HG03108 (cell line): ENCODE results near the gene WWC2.
A peak's percentile ranks its signal among the peaks of the same experiment; 100 is the strongest.

Experiments
- ATAC-seq: cut with Tn5 transposase; IDR thresholded peaks from one replicate; pipeline ENCODE4 v1.9.1; 2021; ENCODE audit warnings: moderate library complexity; ENCODE audit not compliant: unreplicated experiment

Gene WWC2

DNA sequence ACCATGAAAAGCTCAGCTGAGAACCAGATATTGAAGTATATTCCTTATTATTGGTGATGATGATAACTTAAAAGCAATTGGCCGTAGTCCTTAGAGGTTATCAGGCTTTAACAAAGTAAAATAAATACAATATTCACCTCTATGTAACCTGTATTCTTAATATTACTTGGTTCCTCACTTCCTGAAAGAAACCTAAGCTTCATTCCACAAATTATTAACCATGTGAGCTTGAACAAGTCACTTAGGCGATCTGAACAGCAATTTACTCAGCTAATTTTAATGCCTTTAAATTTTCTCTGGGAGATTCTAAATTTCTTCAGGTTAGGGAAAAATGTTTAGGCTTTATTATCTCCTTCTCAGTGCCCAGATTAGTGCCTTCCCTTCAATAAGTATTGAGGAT lies 151.8 kb downstream of the WWC2 start:
- no peak for ATAC-seq

DNA sequence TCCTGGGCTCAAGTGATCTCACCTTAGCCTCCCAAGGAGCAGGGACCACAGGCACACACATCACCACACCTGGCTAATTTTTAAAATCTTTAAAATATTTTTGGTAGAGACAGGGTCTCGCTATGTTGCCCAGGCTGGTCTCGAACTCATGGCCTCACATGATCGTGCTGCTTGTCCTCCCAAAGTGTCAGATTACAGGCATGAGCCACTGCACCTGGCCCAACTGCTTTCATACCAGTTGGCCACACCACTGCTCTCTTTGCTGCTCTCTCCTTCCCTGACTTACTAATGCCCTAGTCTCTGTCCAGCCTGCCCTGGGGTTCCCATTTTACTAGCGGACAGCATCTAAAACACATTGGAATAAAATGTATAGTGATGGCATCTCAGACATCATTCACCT lies 153.9 kb downstream of the WWC2 start:
- no peak for ATAC-seq

- no peak for ATAC-seq
Measured at GRCh38 chr4:183253451-183253850, 154.4 kb downstream of the WWC2 start.

- ATAC-seq: no peak
Measured at GRCh38 chr4:183254162-183254561, 155.1 kb downstream of the WWC2 start.

DNA sequence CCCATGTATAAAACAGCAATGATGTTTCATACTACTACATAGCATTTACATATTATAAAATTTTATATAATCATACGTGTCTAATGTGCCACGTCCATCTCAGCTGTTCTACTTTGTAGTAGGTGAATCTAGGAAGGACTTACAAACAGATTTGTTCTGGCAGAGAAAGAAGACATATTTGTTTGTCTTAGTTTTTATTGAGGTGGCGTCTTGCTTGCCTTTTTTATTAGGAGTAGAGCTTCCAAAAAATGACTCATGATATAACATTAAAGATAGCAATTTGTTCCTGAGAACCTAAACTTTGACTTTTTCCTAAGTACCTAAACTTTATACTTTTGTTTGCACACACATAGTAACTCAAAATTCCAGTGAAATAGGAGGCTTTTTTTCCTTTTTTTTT lies 156.4 kb downstream of the WWC2 start:
- ATAC-seq: no peak

GRCh38 chr4:183256343-183256742 lies 157.3 kb downstream of the WWC2 start:
- no peak for ATAC-seq

GRCh38 chr4:183256756-183257385 lies 157.8 kb downstream of the WWC2 start:
- ATAC-seq: peak; percentile 60

DNA sequence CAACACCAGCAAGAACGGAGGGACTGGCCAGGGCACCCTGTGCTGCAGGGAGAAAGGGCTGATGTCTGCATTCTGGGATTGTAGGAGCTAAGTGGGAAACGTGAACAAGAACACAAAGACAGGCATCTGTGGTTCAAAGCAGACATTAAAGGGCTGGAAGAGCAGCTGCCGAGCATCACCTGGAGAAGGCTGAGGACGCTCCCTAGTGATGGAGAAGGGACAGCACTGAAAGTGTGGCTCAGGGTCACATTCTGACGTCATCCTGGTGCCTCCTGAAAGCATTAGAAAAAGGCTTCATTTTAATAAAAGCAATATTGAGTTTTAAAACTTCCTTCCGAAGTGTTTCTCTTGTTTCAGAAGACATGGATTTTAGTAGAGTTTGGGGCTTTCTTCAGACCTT lies 158.8 kb downstream of the WWC2 start:
- ATAC-seq: no peak

DNA sequence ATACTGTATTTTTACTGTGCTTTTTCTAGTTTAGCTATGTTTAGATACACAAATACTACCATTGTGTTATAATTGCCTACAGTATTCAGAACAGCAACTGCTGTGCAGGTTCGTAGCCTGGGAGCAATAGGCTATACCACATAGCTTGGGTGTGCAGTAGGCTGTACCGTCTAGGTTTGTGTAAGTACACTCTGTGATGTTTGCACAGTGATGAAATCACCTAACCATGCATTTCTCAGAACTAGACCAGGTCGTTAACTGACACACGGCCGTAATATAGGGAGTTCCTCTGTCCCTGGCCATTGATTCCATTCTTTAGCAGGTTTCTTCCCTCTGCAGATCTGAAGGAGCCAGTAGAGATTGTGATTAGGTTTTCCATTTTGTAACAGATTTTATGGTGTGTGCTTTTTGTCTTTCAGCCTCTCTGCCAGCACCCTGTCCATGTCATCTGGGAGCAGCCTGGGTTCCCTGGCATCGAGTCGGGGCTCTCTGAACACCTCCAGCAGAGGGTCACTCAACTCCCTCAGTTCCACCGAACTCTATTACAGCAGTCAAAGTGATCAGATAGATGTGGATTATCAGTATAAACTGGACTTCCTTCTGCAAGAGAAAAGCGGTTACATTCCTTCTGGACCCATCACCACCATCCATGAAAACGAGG lies 161.6 kb downstream of the WWC2 start:
- ATAC-seq: no peak

DNA sequence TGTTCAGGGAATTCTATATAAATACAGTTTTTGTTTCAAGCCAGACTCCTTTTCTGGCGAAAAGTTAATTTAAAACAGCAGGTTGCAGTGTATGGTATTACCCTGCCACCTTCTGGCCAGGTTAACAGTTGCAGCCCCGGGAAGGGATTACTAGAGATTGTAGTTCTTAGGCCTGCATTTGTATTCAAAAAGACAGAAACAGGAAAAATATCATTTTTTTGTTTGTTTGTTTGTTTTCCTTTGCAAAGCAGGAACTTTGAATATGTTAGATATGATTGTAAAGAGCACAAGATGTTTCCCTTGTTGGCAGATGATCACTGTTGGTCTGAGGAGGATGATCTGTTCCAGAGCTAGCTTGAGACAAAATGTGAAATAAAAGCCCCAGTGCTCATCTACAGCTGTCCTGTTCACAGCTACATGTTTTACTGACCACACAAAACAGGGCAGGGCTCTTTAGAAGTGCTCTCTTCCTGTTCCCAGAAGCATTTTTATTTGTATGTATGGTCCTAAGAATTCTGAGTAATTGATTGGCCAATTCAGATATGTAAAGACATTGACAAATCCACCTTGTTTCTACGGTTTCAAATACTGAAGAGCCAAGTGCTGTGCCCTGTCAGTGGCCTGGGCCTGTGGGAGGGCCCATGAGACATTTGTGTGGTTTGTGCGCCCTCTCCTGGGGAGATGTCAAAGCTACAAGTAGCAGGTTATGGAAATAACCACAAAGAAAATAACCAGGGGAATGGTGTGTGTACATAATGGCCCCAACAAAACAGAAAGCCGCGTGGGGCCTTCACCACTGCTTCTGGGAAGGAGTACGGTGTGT lies 163.1 kb downstream of the WWC2 start:
- ATAC-seq: peak; percentile 93

DNA sequence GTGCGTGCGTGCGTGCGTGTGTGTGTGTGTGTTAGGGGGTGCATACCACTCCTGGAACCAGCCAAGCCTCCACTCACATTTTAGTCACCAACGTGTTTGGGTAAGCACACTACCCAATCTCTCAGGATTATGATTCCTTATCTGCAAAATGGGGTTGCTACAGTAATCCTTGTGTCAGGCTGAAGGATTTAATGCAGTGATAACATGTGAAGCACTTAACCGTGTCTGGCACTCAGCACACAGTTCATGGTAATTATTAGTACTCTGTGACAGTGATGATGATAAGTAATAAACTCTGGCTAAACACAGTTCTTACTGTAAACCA lies 163.7 kb downstream of the WWC2 start:
- no peak for ATAC-seq

- ATAC-seq: no peak
Measured at GRCh38 chr4:183263787-183264386, 164.8 kb downstream of the WWC2 start.

DNA sequence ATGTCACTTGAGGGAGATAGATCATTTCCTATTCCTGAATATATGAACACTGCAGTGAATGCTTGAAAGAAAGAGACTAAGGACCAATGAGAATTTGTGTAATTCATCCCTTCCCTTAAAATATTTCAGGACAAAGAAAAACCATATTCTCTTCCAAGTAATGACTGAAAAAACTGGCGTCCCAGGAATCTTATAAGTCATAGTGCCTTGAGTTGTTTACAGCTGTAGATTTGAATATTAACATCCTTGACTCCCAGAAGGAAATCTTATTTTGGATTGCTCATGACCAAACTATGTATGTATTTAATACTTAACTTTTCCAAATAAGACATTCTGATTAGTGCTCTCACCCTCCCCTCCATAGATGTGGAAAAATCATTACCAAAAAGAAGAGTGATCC lies 165.6 kb downstream of the WWC2 start:
- no peak for ATAC-seq

DNA sequence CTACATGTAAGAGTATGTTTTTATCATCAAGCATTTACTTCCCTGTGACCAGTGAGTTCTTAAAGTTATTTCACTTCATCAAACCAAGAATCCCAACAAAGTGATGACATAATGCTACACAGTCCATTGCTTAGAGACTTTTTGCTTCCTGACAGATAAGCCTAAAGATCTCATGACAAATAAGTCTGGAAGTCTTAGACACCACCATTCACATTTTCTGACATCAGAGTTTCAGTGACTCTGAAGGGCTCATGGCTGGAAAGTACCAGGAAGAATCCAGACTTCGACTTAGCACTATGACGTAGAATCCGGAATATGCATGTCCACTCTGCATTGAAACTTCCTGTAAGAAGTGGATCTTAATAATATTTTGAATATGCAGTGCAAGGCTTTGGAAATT lies 167.3 kb downstream of the WWC2 start:
- ATAC-seq: no peak

DNA sequence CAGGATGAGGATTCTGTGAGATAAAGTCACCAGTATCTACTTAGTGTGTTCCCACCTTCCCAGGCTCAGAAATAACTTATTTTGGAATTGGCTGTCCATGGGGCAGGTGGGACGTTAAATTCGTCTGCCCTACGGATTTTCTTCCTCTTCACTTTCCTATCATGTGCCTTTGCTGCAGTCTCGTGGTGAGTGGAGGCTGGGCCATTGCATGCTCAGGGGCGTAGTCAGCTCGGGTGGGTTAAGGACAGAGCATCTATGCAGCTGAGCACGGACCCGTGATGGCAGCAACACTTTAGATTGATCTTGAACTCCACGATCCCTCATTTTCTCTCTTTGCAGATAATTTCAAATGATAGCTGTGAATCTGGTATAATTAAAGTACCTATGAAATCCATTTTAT lies 169.5 kb downstream of the WWC2 start:
- no peak for ATAC-seq

- no peak for ATAC-seq
Measured at GRCh38 chr4:183272384-183272783, 173.3 kb downstream of the WWC2 start.

DNA sequence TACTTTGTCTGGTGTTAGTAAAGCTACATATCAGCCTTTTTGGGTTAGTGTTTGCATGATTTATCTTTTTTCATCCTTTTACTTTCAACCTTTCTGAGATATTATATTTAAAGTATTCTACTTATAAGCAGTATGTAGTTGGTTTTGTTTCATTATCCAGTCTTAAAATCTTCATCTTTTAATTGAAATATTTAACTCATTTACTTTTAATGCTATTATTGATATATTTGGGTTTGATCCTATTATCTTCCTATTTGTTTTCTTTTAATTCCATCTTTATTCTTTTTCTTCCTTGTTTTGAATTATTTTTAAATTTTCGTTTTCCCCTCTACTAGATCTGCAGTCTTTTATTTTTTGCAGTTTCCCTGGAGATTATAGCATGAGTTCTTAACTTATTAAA lies 177.0 kb downstream of the WWC2 start:
- no peak for ATAC-seq

- ATAC-seq: no peak
Measured at GRCh38 chr4:183284258-183284785, 185.3 kb downstream of the WWC2 start.

DNA sequence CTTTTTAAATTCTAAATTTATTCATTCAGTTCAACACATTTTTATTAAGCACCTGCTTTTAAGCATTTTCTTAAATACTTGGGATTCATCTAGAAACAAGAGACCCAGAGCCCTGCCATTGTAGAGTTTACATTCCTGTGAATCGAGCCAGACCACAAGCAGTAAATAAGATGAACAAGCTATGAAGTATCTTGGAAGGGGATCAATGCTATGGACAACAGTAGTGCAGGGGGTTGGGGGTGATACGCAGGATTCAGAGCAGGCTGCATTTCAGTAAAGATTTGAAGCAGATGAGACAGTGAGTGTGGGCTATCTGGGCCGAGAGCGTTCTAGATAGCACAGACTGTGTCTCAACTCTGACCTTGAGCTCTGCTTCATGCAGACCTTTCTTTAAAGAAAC lies 185.9 kb downstream of the WWC2 start:
- no peak for ATAC-seq

GRCh38 chr4:183285886-183286285 lies 186.8 kb downstream of the WWC2 start:
- no peak for ATAC-seq

GRCh38 chr4:183286590-183287308 lies 187.7 kb downstream of the WWC2 start:
- ATAC-seq: peak; percentile 26
